GM18867 (cell line): Measurements from ENCODE around the gene FTCD.

Experiments
- ATAC-seq: cut with Tn5 transposase; IDR thresholded peaks from one replicate; pipeline ENCODE4 v1.9.1; 2021; ENCODE audit warnings: mild to moderate bottlenecking, moderate library complexity; ENCODE audit not compliant: unreplicated experiment

FTCD gene

DNA sequence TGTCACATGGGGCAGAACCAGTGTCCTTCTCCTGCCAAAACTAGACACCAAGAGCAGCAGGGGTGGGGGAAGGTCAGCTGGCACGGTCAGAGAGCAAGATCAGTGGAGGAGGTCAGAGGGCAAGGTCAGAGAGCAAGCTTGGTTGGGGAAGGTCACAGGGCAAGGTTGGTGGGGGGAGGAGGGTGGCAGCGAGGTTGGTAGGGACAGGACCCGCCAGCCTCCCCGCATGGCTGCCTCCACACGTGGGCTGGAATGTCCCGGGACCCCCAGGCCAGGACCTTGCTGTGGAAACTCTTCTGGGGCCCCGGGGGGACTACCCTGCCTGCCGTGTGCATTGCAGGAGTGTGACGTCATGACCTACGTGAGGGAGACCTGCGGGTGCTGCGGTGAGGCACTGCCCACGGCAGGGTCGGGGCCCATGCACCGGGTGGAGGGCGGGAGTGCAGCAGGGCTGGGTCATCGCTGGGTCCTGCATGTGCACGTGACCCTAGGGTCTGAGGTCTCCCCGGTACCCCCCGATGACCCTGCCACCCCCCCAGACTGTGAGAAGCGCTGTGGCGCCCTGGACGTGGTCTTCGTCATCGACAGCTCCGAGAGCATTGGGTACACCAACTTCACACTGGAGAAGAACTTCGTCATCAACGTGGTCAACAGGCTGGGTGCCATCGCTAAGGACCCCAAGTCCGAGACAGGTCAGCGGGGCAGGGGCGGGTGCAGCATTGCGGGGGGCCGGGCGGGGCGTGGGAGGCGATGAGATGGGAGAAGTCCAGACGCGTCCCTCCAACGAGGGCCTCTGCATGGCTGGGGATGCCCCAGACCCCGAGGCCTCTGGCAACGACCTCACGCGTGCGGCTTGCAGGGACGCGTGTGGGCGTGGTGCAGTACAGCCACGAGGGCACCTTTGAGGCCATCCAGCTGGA, 30.2 kb downstream of the FTCD start:
- ATAC-seq, result no peak

DNA sequence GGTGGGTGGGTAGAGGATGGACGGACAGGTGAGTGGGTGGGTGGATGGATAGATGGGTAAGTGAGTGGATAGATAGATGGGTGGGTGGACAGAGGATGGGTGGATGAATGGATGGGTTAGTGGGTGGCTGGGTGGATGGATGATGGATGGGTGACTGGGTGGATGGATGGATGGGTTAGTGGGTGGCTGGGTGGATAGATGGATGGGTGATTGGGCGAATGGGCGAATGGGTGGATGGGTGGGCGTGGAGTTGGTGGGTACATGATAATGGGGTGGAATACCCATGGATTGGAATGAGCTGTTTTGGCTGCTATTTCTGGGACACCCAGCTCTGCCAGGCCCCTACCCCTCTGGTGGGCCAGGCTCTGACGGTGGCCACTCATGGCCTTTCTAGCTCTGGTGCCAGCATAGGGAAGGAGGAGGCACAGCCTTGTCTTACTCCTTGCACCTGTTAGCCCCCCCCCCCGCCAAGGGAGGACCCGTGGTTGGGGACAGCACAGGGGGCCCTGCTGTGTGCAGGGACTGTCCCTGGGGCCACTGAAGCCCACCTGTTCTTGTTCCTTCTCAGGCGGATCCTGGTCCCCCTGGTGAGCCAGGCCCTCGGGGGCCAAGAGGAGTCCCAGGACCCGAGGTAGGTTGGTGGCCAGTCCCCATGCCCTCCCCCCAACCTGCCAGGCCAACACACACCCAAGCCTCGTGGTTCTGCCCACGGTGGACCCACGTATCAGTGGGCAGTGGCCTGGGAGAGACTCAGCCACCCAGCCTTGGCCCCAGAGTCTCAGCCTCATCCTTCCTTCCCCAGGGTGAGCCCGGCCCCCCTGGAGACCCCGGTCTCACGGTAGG, 31.1 kb downstream of the FTCD start:
- no peak for ATAC-seq

DNA sequence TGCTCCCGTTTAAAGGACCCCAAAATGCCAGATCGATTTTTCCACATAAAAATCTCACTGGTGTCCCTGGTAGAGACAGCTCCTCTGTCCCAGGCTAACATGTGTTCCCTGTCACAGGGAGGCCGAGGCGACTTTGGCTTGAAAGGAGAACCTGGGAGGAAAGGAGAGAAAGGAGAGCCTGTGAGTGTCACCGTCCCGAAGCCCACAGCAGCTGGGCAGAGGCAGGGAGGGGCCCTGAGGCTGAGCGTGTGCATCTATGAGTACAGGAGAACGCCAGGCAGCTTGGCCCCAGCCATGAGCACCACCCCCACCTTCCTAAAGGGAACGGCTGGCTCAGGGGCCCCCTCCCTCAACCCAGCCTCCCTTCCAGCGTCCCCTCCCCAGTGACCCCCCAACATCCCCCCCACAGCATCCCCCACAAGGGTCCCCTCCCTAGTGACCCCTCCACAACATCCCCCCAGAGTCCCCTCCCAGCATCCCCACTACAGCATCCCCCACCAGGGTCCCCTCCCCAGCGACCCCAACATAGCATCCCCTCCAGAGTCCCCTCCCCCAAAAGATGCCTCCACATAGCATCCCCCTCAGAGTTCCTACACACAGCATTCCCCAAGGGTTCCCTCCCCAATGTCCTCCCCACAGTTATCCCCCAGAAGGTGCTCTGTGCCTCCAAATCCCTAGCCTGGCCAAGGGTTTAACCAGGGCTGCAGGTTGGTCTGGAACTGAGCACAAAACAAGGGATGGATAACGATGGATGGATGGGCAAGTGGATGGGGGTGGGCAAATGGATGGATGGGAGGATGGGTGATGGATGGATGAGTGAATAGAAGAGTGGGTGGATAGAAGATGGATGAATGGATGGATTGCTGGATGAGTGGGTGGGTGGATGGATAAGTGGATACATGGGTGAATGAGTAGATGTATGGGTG, 32.4 kb downstream of the FTCD start:
- no peak for ATAC-seq

DNA sequence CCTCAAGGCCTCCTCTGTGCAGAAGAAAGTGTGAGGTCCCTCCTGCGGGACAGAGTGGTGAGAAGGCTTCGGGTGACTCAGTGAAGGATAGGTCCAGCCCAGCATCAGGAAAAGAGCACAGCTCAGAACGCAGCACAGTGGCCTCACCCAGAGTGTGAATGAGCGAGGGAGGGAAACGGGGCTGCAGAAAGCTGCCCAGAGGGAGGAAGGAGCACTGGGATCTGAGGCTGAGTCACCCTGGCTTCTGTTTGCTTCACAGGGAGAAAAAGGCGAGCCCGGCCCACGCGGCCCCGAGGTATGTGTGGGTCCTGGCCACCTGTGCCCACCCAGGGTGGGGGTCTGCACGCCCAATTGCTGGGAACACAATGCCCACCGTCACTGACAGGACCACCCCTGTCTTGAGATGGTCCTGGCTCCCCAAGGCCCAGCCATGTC, 33.1 kb downstream of the FTCD start:
- no peak for ATAC-seq

DNA sequence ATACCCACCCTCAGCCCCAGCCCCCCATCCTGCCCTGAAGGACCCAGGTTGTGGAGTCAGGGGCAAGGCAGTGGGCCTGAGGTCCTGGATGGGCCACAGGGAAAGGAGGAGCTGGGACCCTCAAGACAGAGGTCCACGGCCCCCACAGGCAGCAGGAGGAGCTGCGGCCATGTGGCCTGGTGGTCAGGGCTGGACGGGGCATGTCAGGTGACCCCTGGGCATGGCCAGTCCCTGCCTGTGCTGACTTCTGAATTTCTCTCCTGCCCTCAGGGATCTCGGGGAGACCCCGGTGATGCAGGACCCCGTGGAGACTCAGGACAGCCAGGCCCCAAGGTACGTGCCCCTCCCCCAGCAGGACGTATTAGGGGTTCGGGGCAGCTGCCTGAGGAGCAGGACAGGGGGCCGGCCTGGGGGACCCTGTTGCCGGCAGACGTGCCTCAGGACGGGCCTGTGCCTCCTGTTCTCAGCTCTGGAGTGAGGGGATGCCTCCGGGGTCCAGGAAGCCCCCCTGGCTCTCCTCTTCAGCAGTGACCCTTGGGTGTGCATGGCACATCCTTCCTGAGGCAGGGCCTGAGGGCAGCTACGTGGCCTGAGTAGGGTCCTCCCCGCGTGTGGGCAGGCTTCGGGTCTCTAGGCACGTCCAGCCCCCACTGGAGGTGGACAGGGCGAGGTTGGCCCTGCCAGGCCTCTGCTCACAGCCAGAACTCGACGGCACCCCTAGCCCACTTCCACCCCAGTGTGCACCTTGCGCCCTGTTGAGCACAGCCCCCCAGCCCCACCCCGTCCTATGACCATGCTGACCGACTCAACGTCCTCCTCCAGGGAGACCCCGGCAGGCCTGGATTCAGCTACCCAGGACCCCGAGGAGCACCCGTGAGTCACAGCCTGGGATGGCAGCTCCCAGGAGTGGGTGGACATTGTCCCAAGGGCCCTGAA, 33.8 kb downstream of the FTCD start:
- ATAC-seq, result no peak

DNA sequence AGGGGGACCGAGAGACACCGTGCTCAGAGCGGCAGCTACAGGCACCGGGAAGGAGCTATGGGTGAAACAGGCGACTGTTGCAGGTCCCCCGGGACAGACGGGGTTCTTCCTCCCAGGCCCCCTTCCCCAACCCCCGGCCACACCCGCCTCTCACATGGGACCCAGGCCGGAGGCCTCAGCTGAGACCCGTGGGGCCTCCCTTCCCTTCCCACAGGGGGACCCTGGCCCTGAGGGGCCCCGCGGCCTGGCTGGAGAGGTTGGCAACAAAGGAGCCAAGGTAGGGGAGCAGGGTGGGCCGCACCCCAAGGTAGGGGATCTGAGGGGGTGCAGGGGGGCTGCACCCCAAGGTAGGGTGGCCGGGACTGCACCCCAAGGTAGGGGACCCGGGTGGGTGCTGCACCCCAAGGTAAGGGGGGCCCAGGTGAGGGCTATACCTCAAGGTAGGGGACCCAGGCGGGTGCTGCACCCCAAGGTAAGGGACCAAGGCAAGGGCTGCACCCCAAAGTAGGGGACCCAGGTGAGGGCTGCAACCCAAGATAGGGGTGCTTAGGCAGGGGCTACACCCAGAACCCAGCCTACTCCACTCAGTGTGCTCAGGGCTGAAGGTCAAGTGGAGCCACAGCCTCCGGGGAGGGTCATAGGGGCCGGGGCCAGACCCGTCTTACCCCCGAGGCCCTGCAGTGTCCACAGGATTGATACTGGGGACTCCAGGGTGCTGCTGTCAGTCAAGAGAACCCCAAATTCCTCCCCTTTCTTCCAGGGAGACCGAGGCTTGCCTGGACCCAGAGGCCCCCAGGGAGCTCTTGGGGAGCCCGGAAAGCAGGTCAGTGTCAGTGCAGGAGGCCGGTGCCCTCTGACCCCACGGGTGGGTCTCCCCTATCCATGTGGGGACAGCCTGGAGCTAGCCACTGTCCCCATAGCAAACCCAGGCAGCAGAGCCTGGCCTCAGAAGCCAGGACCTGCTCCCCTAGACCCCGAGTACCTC, 34.8 kb downstream of the FTCD start:
- ATAC-seq, result no peak

DNA sequence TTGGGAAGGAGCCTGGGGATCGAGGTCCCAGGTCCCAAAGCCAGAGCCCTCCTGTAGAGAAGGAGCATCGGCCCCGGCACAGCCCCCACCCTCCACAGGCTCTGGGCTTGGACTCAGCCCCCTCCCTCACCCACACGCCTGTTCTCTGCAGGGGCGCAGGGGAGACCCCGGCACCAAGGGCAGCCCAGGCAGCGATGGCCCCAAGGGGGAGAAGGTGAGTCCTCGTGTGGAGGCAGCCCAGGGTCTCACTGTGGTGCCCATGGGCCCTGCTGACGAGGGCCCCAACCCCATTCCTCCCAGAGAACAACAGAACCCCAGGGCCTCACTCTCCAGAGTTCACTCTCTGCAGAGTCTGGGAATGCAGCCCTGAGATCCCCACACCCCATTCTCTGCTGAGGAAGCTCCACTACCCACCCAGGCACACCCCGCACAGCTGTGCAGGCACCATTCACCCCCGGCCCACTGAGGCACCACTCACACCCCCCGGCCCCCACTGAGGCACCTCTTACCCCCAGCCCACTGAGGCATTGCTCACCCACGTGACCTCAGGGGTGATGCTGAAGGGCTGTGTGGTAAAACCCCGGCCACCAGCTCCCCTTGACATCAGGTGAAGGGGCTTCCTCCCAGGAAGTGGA, 35.6 kb downstream of the FTCD start:
- no peak for ATAC-seq

DNA sequence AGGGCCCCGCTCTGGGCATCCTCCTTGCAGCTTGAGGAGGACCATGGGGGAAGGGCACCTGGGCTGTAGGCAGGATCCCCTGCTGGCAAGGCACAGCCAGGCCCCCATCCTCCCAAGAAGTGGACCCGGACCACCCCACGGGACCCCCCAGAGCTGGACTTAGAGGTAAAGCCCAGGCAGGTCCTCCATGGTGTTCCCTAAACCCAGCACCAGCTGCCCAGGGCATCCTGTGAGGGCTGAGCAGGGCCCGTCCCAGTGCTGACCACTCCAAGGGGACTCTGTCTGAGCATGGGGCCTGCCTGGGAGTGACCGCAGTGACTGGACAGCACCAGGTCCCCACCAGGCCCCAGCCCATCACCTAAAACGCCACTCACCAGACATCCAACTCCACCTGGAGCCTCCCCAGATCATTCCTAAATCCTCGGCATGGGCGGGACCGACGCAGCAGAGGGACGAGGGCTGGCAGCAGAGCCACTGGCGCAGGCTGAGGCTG, 36.2 kb downstream of the FTCD start:
- ATAC-seq, result no peak

DNA sequence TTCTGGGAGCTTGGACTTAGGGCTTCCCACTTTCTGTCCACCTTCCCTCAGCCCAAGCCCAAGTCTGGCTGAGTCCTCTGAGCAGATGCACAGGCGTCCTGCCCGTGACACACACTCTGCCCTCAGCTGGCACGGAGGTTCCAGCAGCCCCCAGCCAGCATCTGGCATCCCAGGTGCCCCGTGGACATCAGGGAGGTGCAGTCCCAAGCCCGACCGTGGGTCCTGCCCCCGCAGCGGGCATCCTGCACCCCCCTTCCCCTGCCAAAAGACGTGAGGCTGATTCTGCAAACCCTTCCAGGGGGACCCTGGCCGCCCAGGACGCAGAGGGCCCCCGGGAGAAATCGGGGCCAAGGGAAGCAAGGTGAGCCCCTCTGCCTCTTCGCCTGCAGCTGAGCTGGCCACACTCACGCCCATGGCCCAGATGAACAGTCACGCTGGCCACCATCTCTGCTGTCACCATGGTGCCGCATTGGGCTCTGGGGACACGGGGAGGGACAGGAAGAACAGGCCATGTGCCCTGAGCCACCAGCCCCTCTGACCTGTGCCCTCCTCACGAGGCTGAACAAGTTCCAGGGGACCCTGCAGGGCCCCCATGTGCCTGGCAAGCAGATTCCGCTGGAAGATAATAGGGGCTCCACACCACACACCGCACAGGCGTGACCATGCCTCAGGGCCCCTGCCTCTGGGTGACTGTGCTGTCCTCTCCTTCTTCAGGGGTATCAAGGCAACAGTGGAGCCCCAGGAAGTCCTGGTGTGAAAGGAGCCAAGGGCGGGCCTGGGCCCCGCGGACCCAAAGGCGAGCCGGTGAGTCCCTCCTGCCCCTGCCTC, 36.8 kb downstream of the FTCD start:
- ATAC-seq, result no peak

DNA sequence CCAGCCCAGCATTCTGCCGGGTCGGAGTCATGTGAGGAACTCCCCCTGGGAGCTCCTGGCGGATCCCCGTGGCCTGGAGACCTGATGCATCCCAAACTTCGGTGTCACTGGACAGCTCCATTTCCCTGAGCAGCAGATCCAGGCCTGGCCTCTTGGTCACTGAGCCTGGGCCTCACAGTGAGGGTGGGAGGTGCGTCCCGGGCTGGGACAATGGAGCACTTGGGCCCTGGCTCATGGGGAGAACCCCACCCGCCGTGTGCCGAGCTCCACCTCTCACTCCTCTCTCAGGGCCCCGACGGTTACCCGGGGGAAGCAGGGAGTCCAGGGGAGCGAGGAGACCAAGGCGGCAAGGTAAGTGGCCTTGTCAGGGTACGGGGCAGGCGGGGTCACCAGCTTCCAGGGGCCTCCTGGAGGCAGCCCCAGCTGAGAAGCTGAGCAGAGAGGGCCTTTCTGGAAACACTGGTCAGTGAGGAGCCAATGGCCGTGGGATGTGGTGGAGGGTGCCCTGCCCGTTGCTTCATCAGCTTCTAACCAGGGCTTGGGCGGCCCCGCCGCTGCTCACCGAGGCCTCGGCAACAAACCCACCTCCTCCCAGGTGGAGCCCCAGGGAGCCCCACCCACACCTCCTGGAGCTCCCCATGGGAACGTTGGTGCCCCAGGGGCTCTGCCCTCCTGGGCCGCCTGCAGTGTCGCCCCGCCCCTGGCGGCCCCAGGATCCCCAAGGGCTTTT, 37.6 kb downstream of the FTCD start:
- no peak for ATAC-seq

DNA sequence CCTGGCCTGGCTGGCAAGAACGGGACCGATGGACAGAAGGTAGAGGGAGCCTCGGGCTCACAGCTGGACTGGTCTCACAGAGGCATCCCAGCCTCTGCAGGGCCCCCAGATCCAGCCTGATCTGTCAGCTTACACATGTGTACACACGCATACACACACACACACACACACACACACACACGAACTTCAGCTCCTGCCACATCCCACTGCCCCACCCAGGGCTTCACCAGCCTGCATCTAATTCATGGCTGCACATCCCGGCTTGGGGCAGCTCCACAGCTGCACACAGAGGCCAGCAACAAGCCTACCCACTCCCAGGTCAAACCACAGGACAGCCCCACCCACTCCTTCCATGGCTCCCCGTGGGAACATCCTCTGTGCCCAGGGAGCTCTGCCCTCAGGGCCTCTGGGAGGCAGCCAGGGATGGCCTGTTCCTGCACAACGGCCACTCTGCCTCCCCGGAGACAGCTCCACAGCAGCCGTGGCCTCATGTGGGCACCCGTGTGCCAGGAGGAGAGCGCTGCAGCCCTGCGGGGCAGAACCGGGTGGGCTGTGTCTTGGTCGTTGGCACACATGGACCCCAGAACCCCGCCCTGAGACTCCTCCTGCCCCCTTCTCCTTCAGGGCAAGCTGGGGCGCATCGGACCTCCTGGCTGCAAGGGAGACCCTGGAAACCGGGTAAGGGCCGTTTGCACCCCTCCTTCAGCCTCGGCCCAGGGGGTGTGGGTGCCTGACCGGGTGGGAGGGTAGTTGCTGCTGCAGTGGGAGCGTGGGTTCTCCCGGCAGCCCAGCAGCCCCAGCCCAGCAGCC, 38.4 kb downstream of the FTCD start:
- no peak for ATAC-seq

DNA sequence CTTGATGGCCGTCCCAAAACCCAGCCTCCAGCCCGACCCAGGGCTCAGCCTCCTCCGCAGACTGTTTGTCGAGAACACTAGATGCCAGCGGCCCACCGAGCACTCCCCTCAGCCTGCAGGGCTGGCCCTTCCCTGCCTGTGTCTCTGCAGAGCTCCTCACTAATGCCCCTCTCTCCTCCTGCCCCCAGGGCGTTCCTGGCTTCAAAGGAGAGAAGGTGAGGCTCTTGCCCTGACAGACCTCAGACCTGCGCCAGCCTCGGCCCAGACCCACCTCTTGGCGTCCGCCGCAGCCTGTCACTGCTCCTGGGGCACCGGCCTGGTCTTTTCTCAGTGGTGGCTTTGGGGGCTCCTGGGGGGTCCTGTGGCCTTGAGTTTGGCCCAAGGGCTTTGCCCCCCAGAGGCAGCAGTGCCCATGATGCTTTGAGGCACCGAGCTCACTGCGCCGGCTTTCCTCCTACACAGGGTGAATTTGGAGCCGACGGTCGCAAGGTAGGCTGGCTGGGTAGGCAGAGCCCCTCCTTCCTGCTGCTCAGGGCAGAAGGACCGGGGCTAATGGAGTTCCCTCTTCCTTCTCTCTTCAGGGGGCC, 39.1 kb downstream of the FTCD start:
- no peak for ATAC-seq

DNA sequence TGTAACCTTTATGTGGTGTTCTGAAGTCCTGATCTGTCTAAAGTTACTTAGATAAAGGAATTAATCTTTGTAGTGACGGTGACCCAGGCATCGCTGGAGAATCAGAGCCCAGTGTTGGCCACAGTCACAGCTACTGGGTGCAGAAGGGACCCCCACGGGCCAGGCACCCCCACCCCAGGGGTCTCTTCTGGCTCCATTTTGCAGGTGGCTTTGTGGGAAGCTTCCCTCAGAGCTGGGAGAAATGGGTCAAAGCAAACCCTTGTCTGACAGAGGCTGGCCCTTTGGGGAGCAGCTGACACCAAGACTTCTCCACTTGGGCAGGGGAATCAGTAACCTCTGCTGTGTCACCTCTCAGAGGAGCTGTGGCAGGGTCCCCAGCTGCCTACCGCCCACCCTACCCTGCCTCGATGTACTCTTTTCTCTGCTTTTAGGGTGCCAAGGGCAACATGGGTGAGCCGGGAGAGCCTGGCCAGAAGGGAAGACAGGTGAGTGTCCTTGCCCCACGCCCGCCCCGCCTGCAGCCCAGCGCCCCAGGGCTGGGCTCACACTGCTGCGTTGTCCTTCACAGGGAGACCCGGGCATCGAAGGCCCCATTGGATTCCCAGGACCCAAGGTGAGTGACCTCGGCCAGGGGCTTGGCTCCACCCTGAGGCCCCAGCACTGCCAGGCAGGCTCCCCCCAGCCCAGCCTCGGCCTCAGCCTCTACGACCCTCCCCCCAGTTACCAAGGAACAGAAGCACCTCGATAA, 39.8 kb downstream of the FTCD start:
- ATAC-seq, result no peak

DNA sequence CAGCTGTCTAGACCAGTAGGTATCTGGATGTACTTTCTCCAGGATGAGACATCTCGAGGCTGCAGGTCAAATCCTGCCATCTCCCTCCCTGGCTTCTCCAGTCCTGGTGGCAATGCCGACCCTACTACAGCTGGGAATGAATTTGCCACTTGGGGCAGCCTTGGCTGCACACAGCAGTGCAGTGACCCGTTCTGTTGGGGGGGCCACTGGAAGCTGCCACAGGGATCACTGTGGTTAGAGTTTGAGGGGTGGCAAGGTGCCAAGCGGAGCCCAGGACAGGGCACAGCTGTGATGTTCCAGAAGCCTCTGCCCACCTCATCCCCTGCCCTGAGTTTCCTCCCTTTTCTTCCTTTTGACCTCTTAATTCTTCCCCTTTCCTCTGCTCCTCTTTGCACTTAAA, 40.4 kb downstream of the FTCD start:
- ATAC-seq, result no peak
